GM18507 (cell line): ENCODE measurements around the gene RPL9.
"Not testable (repeated sequence)": the region's sequence is repeated elsewhere in the genome, so short reads cannot be mapped to it uniquely, and the experiment has no call there.

Experiments used
- DNase-seq: peaks from one replicate; pipeline ENCODE4 v3.0.0; 2011; ENCODE audit warnings: low read depth; ENCODE audit not compliant: insufficient read length; ENCODE audit errors: extremely low spot score
- FAIRE-seq: peaks from 2 replicates; lab custom pipeline; 2011; peaks lifted over from hg19 to GRCh38; lab: Jason Lieb, UNC

RPL9 gene

DNA sequence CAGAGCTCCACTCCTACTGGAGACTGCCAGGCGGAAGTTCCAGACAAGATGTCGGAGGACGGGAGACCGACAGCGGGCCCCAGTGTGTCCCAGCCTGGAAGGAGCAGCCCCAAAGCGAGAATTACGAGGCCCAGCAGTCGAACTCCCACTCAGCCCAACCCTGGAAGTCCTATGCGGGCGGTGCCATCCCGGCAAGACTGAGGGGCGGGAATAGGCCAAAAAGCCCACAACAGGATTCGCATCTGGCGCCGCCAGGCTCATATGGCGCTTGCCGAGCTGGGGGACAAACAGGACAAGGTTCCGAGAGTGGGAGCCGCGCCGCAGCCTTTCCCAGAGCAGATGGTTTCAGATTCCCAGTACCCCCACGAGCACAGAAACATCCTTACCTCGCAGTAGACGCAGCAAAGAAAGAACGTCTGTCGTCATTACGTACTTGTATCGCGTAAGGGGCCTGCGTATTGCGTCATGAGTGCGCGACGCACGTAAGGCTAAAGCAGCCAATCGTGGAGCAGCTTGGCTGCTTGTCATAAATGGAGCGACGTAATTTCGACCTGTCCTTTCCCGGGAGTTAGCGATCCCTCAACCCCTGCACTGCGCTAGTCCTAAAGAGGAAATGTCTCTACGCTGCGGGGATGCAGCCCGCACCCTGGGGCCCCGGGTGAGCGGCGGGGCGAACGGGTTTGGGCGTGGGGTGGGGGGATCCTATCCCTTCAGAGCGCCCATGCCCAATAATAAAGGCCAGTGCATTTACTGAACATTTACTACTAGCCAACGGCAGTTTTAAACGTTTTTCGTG lies at the start of gene RPL9, which contains the start of gene LIAS:
TSS of gene RPL9 (minus strand) at position 418 of the 796 bp plus-strand sequence. CDS start 483 bp downstream, outside the sequence.
TSS of gene LIAS (plus strand) at position 552 of the 796 bp plus-strand sequence. CDS start at position 614, 62 bp downstream.
- peak; percentile 92 for DNase-seq
- FAIRE-seq = peak; percentile 98

- DNase-seq = no peak
- no peak for FAIRE-seq
Observed at GRCh38 chr4:39505581-39505980, 46.9 kb upstream of the RPL9 start.

- FAIRE-seq (no peak), DNase-seq (no peak)
Observed at GRCh38 chr4:39504538-39504937, 45.8 kb upstream of the RPL9 start.

- DNase-seq, FAIRE-seq: not testable (repeated sequence)
Observed at GRCh38 chr4:39502664-39503035, 43.9 kb upstream of the RPL9 start.

- FAIRE-seq (no peak), DNase-seq (no peak)
Observed at GRCh38 chr4:39502019-39502663, 43.4 kb upstream of the RPL9 start.

DNA sequence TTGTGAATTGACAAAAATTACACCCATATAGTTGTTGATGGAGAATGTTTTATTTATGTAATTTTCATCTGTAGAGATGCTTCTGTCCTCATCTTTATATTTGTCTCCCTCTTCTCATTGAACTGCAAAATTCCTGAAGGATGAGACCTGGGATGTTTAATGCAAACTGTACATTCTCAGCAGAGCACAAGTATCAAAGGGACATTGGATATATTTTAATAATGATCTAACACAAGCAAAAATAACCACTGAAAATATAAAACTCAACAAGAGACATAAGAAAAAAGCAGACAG lies 40.0 kb upstream of the RPL9 start:
- FAIRE-seq = no peak
- DNase-seq = no peak

DNA sequence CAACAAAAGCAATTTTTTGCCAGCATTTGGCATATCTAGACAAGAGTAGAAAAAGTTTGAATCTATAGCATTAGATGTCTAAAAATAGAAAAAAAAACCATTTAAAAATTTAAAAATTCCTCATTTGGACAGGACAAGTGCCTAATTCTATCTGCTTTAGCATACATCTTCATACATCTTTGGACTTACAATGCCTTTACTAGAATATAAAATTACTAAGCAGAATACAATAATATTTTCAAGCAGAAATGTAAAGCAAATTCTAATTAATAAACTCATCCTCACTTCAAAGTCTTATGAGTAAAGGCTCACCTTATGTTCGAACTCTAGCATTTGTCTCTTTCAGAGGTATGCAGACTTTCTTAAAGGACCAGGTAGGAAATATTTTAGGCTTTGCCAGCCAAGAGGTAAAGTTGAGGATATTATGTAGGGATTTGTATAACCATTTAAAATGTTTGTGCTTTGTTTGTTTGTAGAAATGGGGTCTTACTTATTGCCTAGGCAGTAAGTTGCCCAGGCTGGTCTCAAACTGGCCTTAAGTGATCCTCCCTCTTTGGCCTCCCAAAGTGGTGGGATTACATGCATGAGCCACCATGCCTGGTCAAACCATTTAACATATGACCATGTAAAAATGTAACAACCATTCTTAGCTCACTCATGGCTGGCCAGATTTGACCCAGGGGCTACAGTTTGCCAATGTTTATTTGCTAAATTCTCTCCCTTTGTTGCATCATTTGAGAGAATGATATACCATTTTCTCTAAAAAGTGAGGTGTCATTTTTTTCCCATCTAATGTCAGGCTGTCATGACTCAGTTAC lies 39.4 kb upstream of the RPL9 start:
- no peak for DNase-seq

DNA sequence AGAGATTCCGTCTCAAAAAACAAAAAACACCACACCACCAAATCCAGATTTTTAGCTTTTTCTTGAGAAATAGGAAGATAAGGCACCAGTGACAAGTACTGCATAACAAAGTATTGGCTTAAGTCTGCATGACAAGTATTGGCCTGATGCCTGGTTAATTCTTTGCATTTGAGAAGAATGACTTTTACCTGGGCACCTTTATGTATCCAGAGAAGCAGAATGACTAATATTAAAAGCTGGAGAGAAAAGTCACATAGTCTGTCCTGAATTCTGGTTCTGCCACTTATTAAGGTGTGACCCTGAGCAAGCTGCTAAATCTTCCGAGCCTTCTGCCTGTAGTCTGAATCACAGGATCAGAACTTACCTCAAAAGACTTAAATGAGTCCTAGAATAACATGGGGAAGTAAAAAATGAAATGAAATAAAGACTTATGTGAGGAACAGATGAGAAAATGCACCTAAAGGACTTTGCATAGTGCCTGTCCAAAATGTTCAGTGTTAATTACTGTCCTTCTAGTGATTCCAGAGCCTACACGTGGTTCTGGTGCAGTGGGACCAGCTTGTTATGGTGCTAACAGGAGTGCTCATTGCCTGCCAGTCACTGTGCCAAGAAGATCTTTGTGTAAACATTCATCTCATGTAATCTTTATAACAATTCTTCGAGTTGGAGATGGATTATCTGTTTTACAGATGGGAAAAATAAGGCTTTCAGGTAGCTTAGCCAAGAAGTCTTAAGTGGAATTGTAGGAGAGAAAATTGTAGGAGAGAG lies 36.9 kb upstream of the RPL9 start:
- FAIRE-seq (no peak), DNase-seq (no peak)

More for the DNA sequence above, 39.4 kb upstream of the RPL9 start:
- FAIRE-seq = no peak

- FAIRE-seq (no peak), DNase-seq (no peak)
Observed at GRCh38 chr4:39494354-39494753, 35.6 kb upstream of the RPL9 start.

DNA sequence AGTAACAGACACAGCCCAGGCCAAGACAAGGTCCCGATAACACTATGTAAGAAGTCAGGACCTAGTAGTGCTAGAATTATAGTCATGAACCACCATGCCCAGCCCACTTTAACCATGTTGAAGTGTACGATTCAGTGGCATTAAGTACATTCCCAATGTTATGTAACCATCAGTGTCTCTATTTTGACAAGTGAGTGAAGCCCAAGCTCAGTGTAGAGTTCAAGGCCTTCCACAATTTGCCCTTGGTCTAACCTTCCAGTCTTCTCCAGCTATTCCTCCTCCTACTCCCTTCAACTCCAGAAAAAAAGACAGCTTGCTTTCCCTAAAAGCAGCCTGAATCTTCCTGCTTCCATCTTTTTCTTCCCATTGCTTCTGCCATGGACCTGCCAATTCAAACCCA lies 31.6 kb upstream of the RPL9 start:
- FAIRE-seq (no peak), DNase-seq (no peak)

GRCh38 chr4:39486221-39486804 lies 27.6 kb upstream of the RPL9 start:
- FAIRE-seq (no peak), DNase-seq (no peak)

- DNase-seq = no peak
Observed at GRCh38 chr4:39484582-39485272, 26.0 kb upstream of the RPL9 start.

DNA sequence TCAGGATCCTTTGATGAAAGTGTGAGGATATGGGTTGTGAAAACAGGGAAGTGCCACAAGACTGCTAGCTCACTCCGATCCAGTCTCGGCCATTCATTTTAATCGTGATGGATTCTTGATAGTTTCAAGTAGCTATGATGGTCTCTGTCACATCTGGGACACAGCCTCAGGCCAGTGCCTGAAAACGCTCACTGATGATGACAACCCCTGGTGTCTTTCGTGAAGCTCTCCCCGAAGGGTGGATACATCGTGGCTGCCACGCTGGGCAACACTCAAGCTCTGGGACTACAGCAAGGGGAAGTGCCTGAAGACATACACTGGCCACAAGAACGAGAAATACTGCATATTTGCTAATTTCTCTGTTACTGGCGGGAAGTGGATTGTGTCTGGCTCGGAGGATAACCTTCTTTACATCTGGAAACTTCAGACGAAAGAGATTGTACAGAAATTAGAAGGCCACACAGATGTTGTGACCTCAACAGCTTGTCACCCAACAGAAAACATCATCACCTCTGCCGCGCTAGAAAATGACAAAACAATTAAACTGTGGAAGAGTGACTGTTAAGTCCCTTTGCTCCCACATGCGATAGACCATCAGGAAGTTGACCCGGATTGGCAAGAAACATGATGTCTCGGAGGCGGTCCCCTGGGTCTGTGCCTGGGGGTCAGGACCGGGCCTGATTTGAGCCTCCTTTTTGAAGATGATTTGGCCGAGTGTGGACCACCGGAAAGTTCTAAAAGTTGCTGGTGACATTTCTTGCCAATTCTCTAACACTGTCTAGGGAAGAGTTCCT lies 22.4 kb upstream of the RPL9 start:
- DNase-seq = no peak
- no peak for FAIRE-seq

More at GRCh38 chr4:39484582-39485272, 26.0 kb upstream of the RPL9 start:
- no peak for FAIRE-seq

- FAIRE-seq = no peak
Observed at GRCh38 chr4:39480251-39480650, 21.5 kb upstream of the RPL9 start.

GRCh38 chr4:39476187-39476895 lies 17.6 kb upstream of the RPL9 start:
- FAIRE-seq (no peak), DNase-seq (no peak)

More at GRCh38 chr4:39480251-39480650, 21.5 kb upstream of the RPL9 start:
- no peak for DNase-seq

- DNase-seq = no peak
- FAIRE-seq = no peak
Observed at GRCh38 chr4:39472396-39472795, 13.7 kb upstream of the RPL9 start.

DNA sequence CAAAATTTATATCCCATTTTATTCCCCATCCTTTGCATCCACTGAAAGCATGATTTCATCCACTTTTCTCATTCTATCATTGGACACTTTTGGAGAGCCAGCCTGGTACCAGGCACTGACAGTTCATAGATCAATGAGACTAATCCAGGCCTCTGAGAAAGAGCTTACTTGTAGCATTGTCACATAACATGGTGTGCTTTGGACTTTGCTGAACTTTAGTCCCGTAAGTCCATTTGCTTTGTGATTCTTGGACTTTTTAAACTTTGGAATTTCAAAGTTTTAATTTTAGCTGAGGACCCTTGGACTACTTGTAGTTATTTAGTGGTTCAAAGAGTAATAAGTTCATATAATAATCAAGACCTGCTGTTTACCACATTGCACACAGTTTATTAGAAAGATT lies 11.7 kb upstream of the RPL9 start:
- FAIRE-seq (no peak), DNase-seq (no peak)
